ENCODE measurements around the gene MED31.

DNA sequence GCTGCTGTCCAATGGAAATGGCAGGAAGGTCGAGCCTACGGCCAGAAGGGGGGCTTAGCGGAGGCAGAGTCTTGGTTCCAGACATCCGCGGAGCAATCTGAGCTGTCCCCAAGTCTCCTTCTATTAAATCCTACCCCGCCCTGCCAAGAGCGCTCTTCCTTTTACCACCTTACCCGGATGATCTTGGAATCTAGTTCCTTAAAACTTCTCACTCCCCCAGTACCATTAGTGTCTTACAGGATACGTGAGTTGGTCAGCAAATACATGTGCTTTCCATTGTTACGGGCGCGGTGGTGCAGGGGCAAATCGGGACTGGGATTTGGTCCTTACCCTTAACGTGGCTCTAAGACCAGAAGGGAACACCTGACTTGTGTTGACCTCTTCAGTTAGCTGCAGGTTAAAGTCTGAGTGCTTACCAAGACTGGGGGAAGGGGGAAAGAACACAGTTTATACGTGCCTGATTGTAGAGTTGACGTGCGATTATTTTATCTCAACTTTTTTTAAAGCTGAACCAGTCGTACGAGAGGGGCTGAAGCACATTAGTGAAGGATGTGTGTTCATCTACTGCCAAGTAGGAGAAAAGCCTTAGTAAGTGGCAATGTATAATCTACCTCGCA lies 10.1 kb downstream of the MED31 start:
- TF ChIP-seq, protein P1, sequence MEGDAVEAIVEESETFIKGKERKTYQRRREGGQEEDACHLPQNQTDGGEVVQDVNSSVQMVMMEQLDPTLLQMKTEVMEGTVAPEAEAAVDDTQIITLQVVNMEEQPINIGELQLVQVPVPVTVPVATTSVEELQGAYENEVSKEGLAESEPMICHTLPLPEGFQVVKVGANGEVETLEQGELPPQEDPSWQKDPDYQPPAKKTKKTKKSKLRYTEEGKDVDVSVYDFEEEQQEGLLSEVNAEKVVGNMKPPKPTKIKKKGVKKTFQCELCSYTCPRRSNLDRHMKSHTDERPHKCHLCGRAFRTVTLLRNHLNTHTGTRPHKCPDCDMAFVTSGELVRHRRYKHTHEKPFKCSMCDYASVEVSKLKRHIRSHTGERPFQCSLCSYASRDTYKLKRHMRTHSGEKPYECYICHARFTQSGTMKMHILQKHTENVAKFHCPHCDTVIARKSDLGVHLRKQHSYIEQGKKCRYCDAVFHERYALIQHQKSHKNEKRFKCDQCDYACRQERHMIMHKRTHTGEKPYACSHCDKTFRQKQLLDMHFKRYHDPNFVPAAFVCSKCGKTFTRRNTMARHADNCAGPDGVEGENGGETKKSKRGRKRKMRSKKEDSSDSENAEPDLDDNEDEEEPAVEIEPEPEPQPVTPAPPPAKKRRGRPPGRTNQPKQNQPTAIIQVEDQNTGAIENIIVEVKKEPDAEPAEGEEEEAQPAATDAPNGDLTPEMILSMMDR (IDR thresholded peaks at IDR 0.05): no peak
- TF ChIP-seq POLR2A (IDR thresholded peaks at IDR 0.05; ENCODE audit: low read length) (no peak), NR3C1 (IDR thresholded peaks at IDR 0.05) (no peak), MAZ (IDR thresholded peaks at IDR 0.05; ENCODE audit: borderline replicate concordance, low read depth, low read length) (no peak), CHD2 (IDR thresholded peaks at IDR 0.05; ENCODE audit: low read length, partially characterized antibody) (no peak), ZC3H11A (IDR thresholded peaks at IDR 0.05) (no peak), TP53 (CRISPR knock-in tag; IDR thresholded peaks at IDR 0.05) (no peak), CEBPB (IDR thresholded peaks at IDR 0.05) (no peak)
- TF ChIP-seq, protein P2, sequence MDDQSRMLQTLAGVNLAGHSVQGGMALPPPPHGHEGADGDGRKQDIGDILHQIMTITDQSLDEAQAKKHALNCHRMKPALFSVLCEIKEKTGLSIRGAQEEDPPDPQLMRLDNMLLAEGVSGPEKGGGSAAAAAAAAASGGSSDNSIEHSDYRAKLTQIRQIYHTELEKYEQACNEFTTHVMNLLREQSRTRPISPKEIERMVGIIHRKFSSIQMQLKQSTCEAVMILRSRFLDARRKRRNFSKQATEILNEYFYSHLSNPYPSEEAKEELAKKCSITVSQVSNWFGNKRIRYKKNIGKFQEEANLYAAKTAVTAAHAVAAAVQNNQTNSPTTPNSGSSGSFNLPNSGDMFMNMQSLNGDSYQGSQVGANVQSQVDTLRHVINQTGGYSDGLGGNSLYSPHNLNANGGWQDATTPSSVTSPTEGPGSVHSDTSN (IDR thresholded peaks at IDR 0.05): no peak
- TF ChIP-seq, protein P3, sequence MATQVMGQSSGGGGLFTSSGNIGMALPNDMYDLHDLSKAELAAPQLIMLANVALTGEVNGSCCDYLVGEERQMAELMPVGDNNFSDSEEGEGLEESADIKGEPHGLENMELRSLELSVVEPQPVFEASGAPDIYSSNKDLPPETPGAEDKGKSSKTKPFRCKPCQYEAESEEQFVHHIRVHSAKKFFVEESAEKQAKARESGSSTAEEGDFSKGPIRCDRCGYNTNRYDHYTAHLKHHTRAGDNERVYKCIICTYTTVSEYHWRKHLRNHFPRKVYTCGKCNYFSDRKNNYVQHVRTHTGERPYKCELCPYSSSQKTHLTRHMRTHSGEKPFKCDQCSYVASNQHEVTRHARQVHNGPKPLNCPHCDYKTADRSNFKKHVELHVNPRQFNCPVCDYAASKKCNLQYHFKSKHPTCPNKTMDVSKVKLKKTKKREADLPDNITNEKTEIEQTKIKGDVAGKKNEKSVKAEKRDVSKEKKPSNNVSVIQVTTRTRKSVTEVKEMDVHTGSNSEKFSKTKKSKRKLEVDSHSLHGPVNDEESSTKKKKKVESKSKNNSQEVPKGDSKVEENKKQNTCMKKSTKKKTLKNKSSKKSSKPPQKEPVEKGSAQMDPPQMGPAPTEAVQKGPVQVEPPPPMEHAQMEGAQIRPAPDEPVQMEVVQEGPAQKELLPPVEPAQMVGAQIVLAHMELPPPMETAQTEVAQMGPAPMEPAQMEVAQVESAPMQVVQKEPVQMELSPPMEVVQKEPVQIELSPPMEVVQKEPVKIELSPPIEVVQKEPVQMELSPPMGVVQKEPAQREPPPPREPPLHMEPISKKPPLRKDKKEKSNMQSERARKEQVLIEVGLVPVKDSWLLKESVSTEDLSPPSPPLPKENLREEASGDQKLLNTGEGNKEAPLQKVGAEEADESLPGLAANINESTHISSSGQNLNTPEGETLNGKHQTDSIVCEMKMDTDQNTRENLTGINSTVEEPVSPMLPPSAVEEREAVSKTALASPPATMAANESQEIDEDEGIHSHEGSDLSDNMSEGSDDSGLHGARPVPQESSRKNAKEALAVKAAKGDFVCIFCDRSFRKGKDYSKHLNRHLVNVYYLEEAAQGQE (IDR thresholded peaks at IDR 0.05): 0 out of 2 replicates have a peak, but pooled peaks have one; percentile 1
